GM21526 (cell line): ENCODE results near the gene NOP53.
"Not testable (repeated sequence)": the region's sequence is repeated elsewhere in the genome, so short reads cannot be mapped to it uniquely, and the experiment has no call there.

Source experiments
- ATAC-seq: cut with Tn5 transposase; IDR thresholded peaks from one replicate; pipeline ENCODE4 v1.9.1; 2021; ENCODE audit warnings: moderate library complexity; ENCODE audit not compliant: unreplicated experiment, low FRiP score

Gene NOP53

GRCh38 chr19:47802521-47803043, 57.2 kb downstream of the NOP53 start:
- ATAC-seq = no peak

- ATAC-seq = not testable (repeated sequence)
Measured at GRCh38 chr19:47803148-47803547, 57.8 kb downstream of the NOP53 start.

GRCh38 chr19:47803671-47804070, 58.3 kb downstream of the NOP53 start:
- ATAC-seq = not testable (repeated sequence)

- not testable (repeated sequence) for ATAC-seq
Measured at GRCh38 chr19:47804451-47804850, 59.1 kb downstream of the NOP53 start, which contains the start of gene TPRX1. Gene TPRX1, minus strand, starts transcription at chr19:47804551. Its CDS starts 12 bp downstream, at chr19:47804539.

- ATAC-seq = no peak
Measured at GRCh38 chr19:47805313-47805712, 60.0 kb downstream of the NOP53 start.

GRCh38 chr19:47806435-47806834, 61.1 kb downstream of the NOP53 start:
- no peak for ATAC-seq
